ENCODE results near the gene C3orf22. TPM values are rescaled to one million over a fixed set of nuclear protein-coding genes. Genes with fewer than 3 reads are reported as not detected.

The C3orf22 gene
- polyA plus RNA-seq, 1 donor from 2014 or later: not detected

- Histone ChIP-seq H3K9me2 (ENCODE audit: insufficient read depth, low read length) (no peaks in the 10 kb centered on the region), H3K27ac (ENCODE audit: low read length) (no peak overlapping the region), H3K9ac (ENCODE audit: low read length) (no peak overlapping the region), H3K27me3 (ENCODE audit: insufficient read depth, low read depth, low read length) (no peaks in the 10 kb centered on the region), H4K20me1 (ENCODE audit: insufficient read depth) (no peaks in the 10 kb centered on the region), H3K4me2 (ENCODE audit: low read length) (no peak overlapping the region), H3K9me3 (ENCODE audit: low read length) (no peaks in the 10 kb centered on the region), H3K36me3 (ENCODE audit: insufficient read depth, low read length) (no peaks in the 10 kb centered on the region), H3K79me2 (replicated peaks; ENCODE audit: insufficient read depth, low read length) (no peaks in the 10 kb centered on the region), H3F3A (ENCODE audit: insufficient read depth, low read length, poor library complexity, severe bottlenecking) (no peaks in the 10 kb centered on the region), H3K4me3 (ENCODE audit: low read length) (no peak overlapping the region), H2AFZ (ENCODE audit: low read depth, low read length) (no peak overlapping the region)
- TF ChIP-seq EZH2 (IDR thresholded peaks at IDR 0.05; ENCODE audit: borderline replicate concordance, insufficient read depth, low read length, poor library complexity, severe bottlenecking) (no peak), SMC3 (conservative IDR thresholded peaks at IDR 0.05; ENCODE audit: poor library complexity) (no peak), EP300 (conservative IDR thresholded peaks at IDR 0.05; ENCODE audit: poor library complexity, severe bottlenecking) (no peak), RAD21 (conservative IDR thresholded peaks at IDR 0.05) (no peak), POLR2AphosphoS5 (IDR thresholded peaks at IDR 0.05) (no peak), MXI1 (conservative IDR thresholded peaks at IDR 0.05; ENCODE audit: poor library complexity, severe bottlenecking) (no peak)
Measured at GRCh38 chr3:126515066-126515706, 43.5 kb downstream of the C3orf22 start.

DNA sequence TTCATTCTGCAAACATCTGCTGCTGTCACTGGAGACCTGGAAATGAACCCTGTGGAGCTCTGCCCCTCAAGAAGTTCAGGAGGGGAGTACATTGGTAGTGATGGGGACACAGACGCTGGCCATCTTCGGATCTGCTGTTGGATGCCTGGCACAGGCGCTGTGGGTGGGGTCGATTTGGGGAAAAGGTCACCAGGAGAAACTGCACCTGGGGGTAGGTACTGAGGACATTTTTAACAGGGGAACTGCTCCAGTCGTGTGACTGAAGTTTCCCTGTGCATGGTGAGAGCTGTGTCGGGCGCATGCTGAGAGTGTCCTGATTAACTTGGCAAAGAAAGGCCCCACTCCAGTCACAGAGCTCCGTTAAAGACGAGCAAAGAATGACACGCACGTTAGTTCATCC, 44.6 kb downstream of the C3orf22 start:
- Histone ChIP-seq H3K36me3 (ENCODE audit: insufficient read depth, low read length) (no peaks in the 10 kb centered on the region), H4K20me1 (ENCODE audit: insufficient read depth) (no peaks in the 10 kb centered on the region), H3K4me3 (ENCODE audit: low read length) (no peak overlapping the region), H3K9me3 (ENCODE audit: low read length) (no peaks in the 10 kb centered on the region), H3K4me2 (ENCODE audit: low read length) (no peak overlapping the region), H3K9me2 (ENCODE audit: insufficient read depth, low read length) (no peaks in the 10 kb centered on the region), H3K9ac (ENCODE audit: low read length) (no peak overlapping the region), H3K79me2 (replicated peaks; ENCODE audit: insufficient read depth, low read length) (no peaks in the 10 kb centered on the region), H3F3A (ENCODE audit: insufficient read depth, low read length, poor library complexity, severe bottlenecking) (no peaks in the 10 kb centered on the region), H3K27me3 (ENCODE audit: insufficient read depth, low read depth, low read length) (no peaks in the 10 kb centered on the region), H2AFZ (ENCODE audit: low read depth, low read length) (no peak overlapping the region), H3K27ac (ENCODE audit: low read length) (no peak overlapping the region)
- TF ChIP-seq RAD21 (conservative IDR thresholded peaks at IDR 0.05) (no peak), MXI1 (conservative IDR thresholded peaks at IDR 0.05; ENCODE audit: poor library complexity, severe bottlenecking) (no peak), POLR2AphosphoS5 (IDR thresholded peaks at IDR 0.05) (no peak), EZH2 (IDR thresholded peaks at IDR 0.05; ENCODE audit: borderline replicate concordance, insufficient read depth, low read length, poor library complexity, severe bottlenecking) (no peak), SMC3 (conservative IDR thresholded peaks at IDR 0.05; ENCODE audit: poor library complexity) (no peak), REST (IDR thresholded peaks at IDR 0.05; ENCODE audit: borderline replicate concordance) (no peak), CTCF (IDR thresholded peaks at IDR 0.05; ENCODE audit: poor library complexity, severe bottlenecking) (no peak), EP300 (conservative IDR thresholded peaks at IDR 0.05; ENCODE audit: poor library complexity, severe bottlenecking) (no peak), TAF1 (IDR thresholded peaks at IDR 0.05; ENCODE audit: low read depth) (no peak)

Data from neural cell (in vitro differentiated cells).